GM12878 (cell line): ENCODE results near the gene SPDYE4. TPM values are rescaled to one million over a fixed set of nuclear protein-coding genes. Genes with fewer than 3 reads are reported as not detected.

Source experiments
- ATAC-seq: fragments of 200-7000 bp; cut with Tn5 transposase; 3 replicates; pipeline ENCODE4 v1.9.1; 2020; ENCODE audit warnings: mild to moderate bottlenecking, moderate library complexity
- BruUV-seq: library from RNA; stranded (reverse); fragments of 400-500 nt; replicated peaks from 2 replicates; lab custom pipeline; 2021; lab: Mats Ljungman, UMichigan
- CTCF ChIA-PET: fragments of 300-600 bp; sonication (Branson Sonifier 250); formaldehyde crosslinking; extraction: SDS; loops from one replicate; lab custom pipeline; 2021; ENCODE audit warnings: inconsistent platforms; lab: Yijun Ruan, JAX
- POLR2A ChIA-PET: fragments of 350-600 bp; formaldehyde crosslinking; extraction: SDS; loops from one replicate; lab custom pipeline; 2021; ENCODE audit warnings: inconsistent platforms; lab: Charles Lee
- RAD21 ChIA-PET: fragments of 300-600 bp; sonication (Branson Sonifier 250); formaldehyde crosslinking; loops from one replicate; lab custom pipeline; 2023; ENCODE audit warnings: antibody characterized with exemption; ENCODE audit not compliant: unreplicated experiment; lab: Charles Lee
- SMC1A ChIA-PET: fragments of 300-600 bp; sonication (Branson Sonifier 250); formaldehyde crosslinking; loops from one replicate; lab custom pipeline; 2023; ENCODE audit not compliant: unreplicated experiment, uncharacterized antibody; lab: Charles Lee
- DNase-seq: peaks from one replicate; pipeline ENCODE4 v3.0.0-alpha.2; 2011; ENCODE audit warnings: low read depth, low spot score
- FAIRE-seq: peaks from 3 replicates; lab custom pipeline; 2011; peaks lifted over from hg19 to GRCh38; lab: Jason Lieb, UNC
- H2AFZ ChIP-seq: 2 replicates; pipeline ENCODE4 v1.6.0; 2011; ENCODE audit warnings: low read depth, low read length, control low read depth; ENCODE audit not compliant: control insufficient read depth
- H3K27ac ChIP-seq: 2 replicates; pipeline ENCODE4 v1.5.1; 2011; ENCODE audit warnings: control low read depth; ENCODE audit not compliant: control insufficient read depth, insufficient read depth
- H3K27me3 ChIP-seq, 2 experiments: replicated peaks in 1 of 2; 2 replicates each; pipeline versions ENCODE4 v1.6.0 to v1.6.1; 2011; ENCODE audit warnings: low read length in 1 of 2; ENCODE audit not compliant: control insufficient read depth in 2 of 2, insufficient read depth in 2 of 2
- H3K36me3 ChIP-seq, 2 experiments: 2 replicates each; pipeline ENCODE4 v1.5.1; 2011; ENCODE audit warnings: low read length in 1 of 2; ENCODE audit not compliant: control insufficient read depth in 2 of 2, insufficient read depth in 2 of 2
- H3K4me1 ChIP-seq: 2 replicates; pipeline ENCODE4 v1.6.1; 2011; ENCODE audit warnings: mild to moderate bottlenecking, low read length, moderate library complexity, mixed read lengths; ENCODE audit not compliant: control insufficient read depth, insufficient read depth
- H3K4me2 ChIP-seq: 2 replicates; pipeline ENCODE4 v1.6.0; 2011; ENCODE audit warnings: control low read depth; ENCODE audit not compliant: control insufficient read depth, insufficient read depth
- H3K4me3 ChIP-seq: fragments of 200-600 bp; sonication (generic); 2 replicates; pipeline ENCODE4 v1.5.1; 2016
- H3K79me2 ChIP-seq: 2 replicates; pipeline ENCODE4 v1.6.0; 2011; ENCODE audit warnings: low read length; ENCODE audit not compliant: control insufficient read depth, insufficient read depth
- H3K9ac ChIP-seq: 2 replicates; pipeline ENCODE4 v1.8.0; 2011; ENCODE audit warnings: low read length, control low read depth, mixed read lengths; ENCODE audit not compliant: control insufficient read depth, insufficient read depth
- H3K9me3 ChIP-seq: replicated peaks from 3 replicates; pipeline ENCODE4 v1.5.1; 2011; ENCODE audit warnings: mild to moderate bottlenecking, low read length; ENCODE audit not compliant: control insufficient read depth, insufficient read depth
- H4K20me1 ChIP-seq: 2 replicates; pipeline ENCODE4 v1.6.0; 2011; ENCODE audit not compliant: control insufficient read depth, insufficient read depth
- BCL11A ChIP-seq: IDR thresholded peaks from 2 replicates; pipeline ENCODE4 v1.6.1; 2011; ENCODE audit warnings: low read depth, low read length
- CBFB ChIP-seq: IDR thresholded peaks from 2 replicates; pipeline ENCODE4 v1.6.1; 2016; ENCODE audit warnings: antibody characterized with exemption, low read depth
- IRF4 ChIP-seq: IDR thresholded peaks from 2 replicates; pipeline ENCODE4 v1.6.1; 2011; ENCODE audit warnings: low read depth, low read length
- KAT2A ChIP-seq: conservative IDR thresholded peaks from 2 replicates; pipeline ENCODE4 v1.6.1; 2011; ENCODE audit warnings: low read depth, low read length; ENCODE audit not compliant: control insufficient read depth
- MLLT1 ChIP-seq: fragments of 450-650 bp; IDR thresholded peaks from 2 replicates; pipeline ENCODE4 v1.6.1; 2016; ENCODE audit warnings: mild to moderate bottlenecking
- NFYB ChIP-seq: IDR thresholded peaks from 2 replicates; pipeline ENCODE4 v1.6.1; 2011; ENCODE audit warnings: low read depth, mild to moderate bottlenecking, low read length, improper control_type of control experiment, moderate library complexity; ENCODE audit not compliant: insufficient read depth
- POLR2AphosphoS2 ChIP-seq: IDR thresholded peaks from 2 replicates; pipeline ENCODE4 v1.6.1; 2011; ENCODE audit warnings: low read depth, mild to moderate bottlenecking, low read length, improper control_type of control experiment, moderate library complexity
- POLR2AphosphoS5 ChIP-seq: IDR thresholded peaks from 2 replicates; pipeline ENCODE4 v1.6.1; 2011; ENCODE audit warnings: mild to moderate bottlenecking, low read length, inconsistent platforms
- POU2F2 ChIP-seq: IDR thresholded peaks from 3 replicates; pipeline ENCODE4 v1.6.1; 2011; ENCODE audit warnings: low read depth, mild to moderate bottlenecking, low read length, borderline replicate concordance
- RELB ChIP-seq: fragments of 450-650 bp; IDR thresholded peaks from 2 replicates; pipeline ENCODE4 v1.6.1; 2017; ENCODE audit warnings: low read depth, mild to moderate bottlenecking, moderate library complexity
- TCF12 ChIP-seq: IDR thresholded peaks from 2 replicates; pipeline ENCODE4 v1.6.1; 2011; ENCODE audit warnings: low read depth, mild to moderate bottlenecking, low read length
- USF1 ChIP-seq: IDR thresholded peaks from 2 replicates; pipeline ENCODE4 v1.6.1; 2011; ENCODE audit warnings: borderline replicate concordance, low read depth, mild to moderate bottlenecking, moderate library complexity, mixed read lengths, low read length; ENCODE audit not compliant: insufficient read depth; ENCODE audit errors: extremely low read length
- ZNF207 ChIP-seq: fragments of 450-650 bp; IDR thresholded peaks from 2 replicates; pipeline ENCODE4 v1.6.1; 2014; ENCODE audit warnings: antibody characterized with exemption, mild to moderate bottlenecking, borderline replicate concordance
- ZNF24 ChIP-seq: fragments of 450-650 bp; IDR thresholded peaks from 2 replicates; pipeline ENCODE4 v1.6.1; 2017; ENCODE audit warnings: antibody characterized with exemption, mild to moderate bottlenecking
- ZNF622 ChIP-seq: fragments of 450-650 bp; IDR thresholded peaks from 2 replicates; pipeline ENCODE4 v1.6.1; 2017; ENCODE audit warnings: mild to moderate bottlenecking, inconsistent platforms
- WGBS: methylation state at CpG from one replicate; pipeline ENCODE4 v1.1.6; 2016; ENCODE audit warnings: low lambda C conversion rate; ENCODE audit not compliant: insufficient replicate concordance, insufficient coverage; ENCODE audit errors: missing lambda C conversion rate; 5-methylcytosine and 5-hydroxymethylcytosine counted together
- in situ Hi-C: fragments of 300-500 bp; cut with MboI; formaldehyde crosslinking; loops from 9 replicates; pipeline ENCODE4 v1.14.3; 2018; ENCODE audit warnings: mixed read lengths
- intact Hi-C: fragments of 100-400 bp; cut with micrococcal nuclease; formaldehyde crosslinking; loops from one replicate; pipeline ENCODE4 v1.14.2; 2022; ENCODE audit not compliant: unreplicated experiment
- polyA plus RNA-seq, 11 experiments: library from polyadenylated mRNA; depleted of rRNA in 4 of 11; unstranded in 6 of 11; stranded (reverse) in 5 of 11; fragments of >200 nt; fragmentation: Nextera tagmentation in 4 of 11; fragmentation: Illumina TruSeq in 1 of 11; extraction: Ambion mirVana in 4 of 11; extraction: Trizol in 1 of 11; gene quantifications; 1 replicate in 1 of 11; 2 replicates in 10 of 11; pipeline versions ENCODE4 v1.2.1 to v1.2.3, GENCODE V29; 2011 to 2016; ENCODE audit warnings: inconsistent platforms in 2 of 11, missing spikeins in 2 of 11, low read depth in 1 of 11
- total RNA-seq, 4 experiments: library from RNA; depleted of rRNA in 3 of 4; stranded (reverse); fragments of >200 nt in 3 of 4; fragmentation: Illumina TruSeq in 1 of 4; extraction: Trizol in 1 of 4; gene quantifications; 2 replicates each; pipeline versions ENCODE4 v1.2.1 to v1.2.3, GENCODE V29; 2013 to 2021
- TF ChIP-seq, protein P1 (sequence below): fragments of 450-650 bp; IDR thresholded peaks from 2 replicates; pipeline ENCODE4 v1.6.1; 2016; ENCODE audit warnings: mild to moderate bottlenecking

Gene SPDYE4
- total and polyA plus RNA-seq, 10 of the 15 experiments (the other 5 are each of a cell fraction or from before 2014, with no cell fraction given) = 0.07 to 0.18 TPM; not detected in 8

DNA sequence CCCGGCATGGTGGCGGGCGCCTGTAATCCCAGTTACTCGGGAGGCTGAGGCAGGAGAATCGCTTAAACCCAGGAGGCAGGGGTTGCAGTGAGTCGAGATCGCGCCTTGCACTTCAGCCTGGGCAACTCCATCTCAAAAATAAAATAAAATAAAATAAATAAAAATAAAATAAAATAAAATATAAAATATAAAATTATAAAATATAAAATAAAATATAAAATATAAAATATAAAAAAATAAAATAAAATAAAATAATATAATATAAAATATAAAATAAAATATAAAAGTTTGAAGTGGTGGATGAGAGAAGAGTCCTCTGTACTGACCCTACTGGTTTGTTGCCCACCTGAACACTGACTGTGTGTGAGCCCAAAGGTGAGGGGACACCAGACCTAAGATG lies 28.9 kb downstream of the SPDYE4 start:
- ChIA-PET POLR2A (no interaction called here), SMC1A (no interaction called here), RAD21 (no interaction called here), CTCF (no interaction called here)
- FAIRE-seq = no peak
- 50% methylated on average over 8 of the region's 8 CpGs for WGBS
- H2AFZ ChIP-seq = no peak overlapping the region
- intact Hi-C loops (no loop called here), in situ Hi-C loops (no loop called here)
- no peaks in the 10 kb centered on the region for H3K36me3 ChIP-seq
- no peaks in the 10 kb centered on the region for H3K4me1 ChIP-seq
- no peak for TF ChIP-seq POU2F2
- TF ChIP-seq ZNF207 = no peak
- no peak for TF ChIP-seq ZNF24
- TF ChIP-seq MLLT1 = no peak
- no peak for TF ChIP-seq ZNF622
- no peak for TF ChIP-seq NFYB
- TF ChIP-seq RELB = no peak
- no peak for TF ChIP-seq POLR2AphosphoS2
- no peak for TF ChIP-seq BCL11A
- TF ChIP-seq, protein P1, sequence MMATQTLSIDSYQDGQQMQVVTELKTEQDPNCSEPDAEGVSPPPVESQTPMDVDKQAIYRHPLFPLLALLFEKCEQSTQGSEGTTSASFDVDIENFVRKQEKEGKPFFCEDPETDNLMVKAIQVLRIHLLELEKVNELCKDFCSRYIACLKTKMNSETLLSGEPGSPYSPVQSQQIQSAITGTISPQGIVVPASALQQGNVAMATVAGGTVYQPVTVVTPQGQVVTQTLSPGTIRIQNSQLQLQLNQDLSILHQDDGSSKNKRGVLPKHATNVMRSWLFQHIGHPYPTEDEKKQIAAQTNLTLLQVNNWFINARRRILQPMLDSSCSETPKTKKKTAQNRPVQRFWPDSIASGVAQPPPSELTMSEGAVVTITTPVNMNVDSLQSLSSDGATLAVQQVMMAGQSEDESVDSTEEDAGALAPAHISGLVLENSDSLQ = no peak
- no peak for TF ChIP-seq TCF12
- no peak for TF ChIP-seq IRF4
- TF ChIP-seq KAT2A = no peak
- no peak for TF ChIP-seq USF1
- TF ChIP-seq CBFB = no peak
- TF ChIP-seq POLR2AphosphoS5 = no peak
- H4K20me1 ChIP-seq = no peaks in the 10 kb centered on the region
- no peaks in the 10 kb centered on the region for H3K9me3 ChIP-seq
- no peak for DNase-seq
- peaks cover 0 to 4% of the 10 kb centered on the region in 2 experiments; a peak in 3 of 4 replicates for H3K27me3 ChIP-seq
- H3K9ac ChIP-seq = no peak overlapping the region
- H3K79me2 ChIP-seq = no peaks in the 10 kb centered on the region
- H3K27ac ChIP-seq = no peak overlapping the region
- H3K4me2 ChIP-seq = no peak overlapping the region
- H3K4me3 ChIP-seq = no peak overlapping the region
- BruUV-seq = no TSS peak
- no peak for ATAC-seq
